A673 (cell line): ENCODE data around the gene MICAL3.

ENCODE experiments used
- EZH2 ChIP-seq: fragments of 200-600 bp; sonication (generic); IDR thresholded peaks from 2 replicates; pipeline ENCODE4 v1.6.1; 2017; ENCODE audit warnings: borderline replicate concordance, low read depth, mild to moderate bottlenecking, mixed read lengths, antibody characterized with exemption, low read length; ENCODE audit not compliant: poor library complexity, severe bottlenecking
- TF ChIP-seq, protein P1 (sequence below): fragments of 300-800, 200-600 bp; sonication (generic); conservative IDR thresholded peaks from 2 replicates; pipeline ENCODE4 v1.5.1; 2017; ENCODE audit warnings: low read depth, mild to moderate bottlenecking, antibody characterized with exemption, low read length, moderate library complexity, mixed read lengths

DNA sequence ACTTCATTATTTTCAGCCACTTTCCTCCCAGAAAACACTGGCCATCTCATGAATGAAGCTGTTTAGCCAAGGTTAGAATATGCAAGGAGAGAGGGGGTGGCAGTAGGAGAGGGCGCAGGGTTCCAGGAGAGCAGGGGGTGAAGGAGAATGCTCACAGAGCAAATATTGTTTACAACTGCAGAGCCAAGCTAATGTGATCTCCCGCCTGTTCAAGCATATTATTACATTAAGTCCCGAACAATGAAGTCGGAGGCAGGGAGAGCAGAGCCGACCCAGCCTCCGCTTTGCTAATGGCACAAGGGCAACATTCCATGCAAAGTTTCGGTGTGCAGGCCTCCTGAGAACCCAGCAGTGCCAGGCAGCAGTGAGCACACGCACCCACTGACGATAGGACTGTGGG is 80.1 kb downstream of the MICAL3 start:
- TF ChIP-seq, protein P1, sequence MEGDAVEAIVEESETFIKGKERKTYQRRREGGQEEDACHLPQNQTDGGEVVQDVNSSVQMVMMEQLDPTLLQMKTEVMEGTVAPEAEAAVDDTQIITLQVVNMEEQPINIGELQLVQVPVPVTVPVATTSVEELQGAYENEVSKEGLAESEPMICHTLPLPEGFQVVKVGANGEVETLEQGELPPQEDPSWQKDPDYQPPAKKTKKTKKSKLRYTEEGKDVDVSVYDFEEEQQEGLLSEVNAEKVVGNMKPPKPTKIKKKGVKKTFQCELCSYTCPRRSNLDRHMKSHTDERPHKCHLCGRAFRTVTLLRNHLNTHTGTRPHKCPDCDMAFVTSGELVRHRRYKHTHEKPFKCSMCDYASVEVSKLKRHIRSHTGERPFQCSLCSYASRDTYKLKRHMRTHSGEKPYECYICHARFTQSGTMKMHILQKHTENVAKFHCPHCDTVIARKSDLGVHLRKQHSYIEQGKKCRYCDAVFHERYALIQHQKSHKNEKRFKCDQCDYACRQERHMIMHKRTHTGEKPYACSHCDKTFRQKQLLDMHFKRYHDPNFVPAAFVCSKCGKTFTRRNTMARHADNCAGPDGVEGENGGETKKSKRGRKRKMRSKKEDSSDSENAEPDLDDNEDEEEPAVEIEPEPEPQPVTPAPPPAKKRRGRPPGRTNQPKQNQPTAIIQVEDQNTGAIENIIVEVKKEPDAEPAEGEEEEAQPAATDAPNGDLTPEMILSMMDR = no peak
- TF ChIP-seq EZH2 = no peak
